A673 (cell line): Measurements from ENCODE around the gene ADRA2C. TPM values are rescaled to one million over a fixed set of nuclear protein-coding genes. Genes with fewer than 3 reads are reported as not detected.

ENCODE experiments used
- BruUV-seq: library from RNA; stranded (reverse); fragments of 400-500 nt; replicated peaks from 2 replicates; lab custom pipeline; 2021; lab: Mats Ljungman, UMichigan
- CTCF ChIA-PET: fragments of 300-600 bp; sonication (Branson Sonifier 250); formaldehyde crosslinking; loops from one replicate; lab custom pipeline; 2022; ENCODE audit warnings: antibody characterized with exemption; lab: Charles Lee
- POLR2A ChIA-PET: fragments of 300-600 bp; sonication (Branson Sonifier 250); formaldehyde crosslinking; loops from one replicate; lab custom pipeline; 2022; ENCODE audit warnings: antibody characterized with exemption; ENCODE audit not compliant: low non-redundant PET; lab: Charles Lee
- DNase-seq: peaks from one replicate; pipeline ENCODE4 v3.0.0-alpha.2; 2015; ENCODE audit warnings: low spot score
- H3K27ac ChIP-seq: fragments of 200-600 bp; sonication (generic); 2 replicates; pipeline ENCODE4 v1.5.1; 2016; ENCODE audit warnings: mixed run types, low read depth, mild to moderate bottlenecking, mixed read lengths, antibody characterized with exemption, low read length; ENCODE audit not compliant: poor library complexity, severe bottlenecking
- H3K27me3 ChIP-seq: fragments of 200-600 bp; sonication (generic); replicated peaks from 2 replicates; pipeline ENCODE4 v1.6.1; 2017; ENCODE audit warnings: mixed run types, low read depth, mild to moderate bottlenecking, mixed read lengths, antibody characterized with exemption, low read length; ENCODE audit not compliant: insufficient read depth, poor library complexity
- H3K36me3 ChIP-seq: fragments of 200-600 bp; sonication (generic); 2 replicates; pipeline ENCODE4 v1.6.1; 2016; ENCODE audit warnings: mixed run types, mild to moderate bottlenecking, mixed read lengths, antibody characterized with exemption, low read length; ENCODE audit not compliant: insufficient read depth, poor library complexity, severe bottlenecking
- H3K4me1 ChIP-seq: fragments of 200-600 bp; sonication (generic); 2 replicates; pipeline ENCODE4 v1.6.1; 2017; ENCODE audit warnings: mixed run types, mild to moderate bottlenecking, mixed read lengths, antibody characterized with exemption, low read length; ENCODE audit not compliant: insufficient read depth, poor library complexity, severe bottlenecking
- H3K4me3 ChIP-seq: fragments of 200-600 bp; sonication (generic); 2 replicates; pipeline ENCODE4 v1.5.1; 2016; ENCODE audit warnings: low read depth, mixed run types, mild to moderate bottlenecking, mixed read lengths, low read length; ENCODE audit not compliant: poor library complexity, severe bottlenecking
- H3K9me3 ChIP-seq: fragments of 200-600 bp; sonication (generic); 2 replicates; pipeline ENCODE4 v1.6.1; 2016; ENCODE audit warnings: mixed run types, low read depth, mild to moderate bottlenecking, mixed read lengths, antibody characterized with exemption, low read length; ENCODE audit not compliant: poor library complexity, severe bottlenecking
- EZH2 ChIP-seq: fragments of 200-600 bp; sonication (generic); IDR thresholded peaks from 2 replicates; pipeline ENCODE4 v1.6.1; 2017; ENCODE audit warnings: borderline replicate concordance, low read depth, mild to moderate bottlenecking, mixed read lengths, antibody characterized with exemption, low read length; ENCODE audit not compliant: poor library complexity, severe bottlenecking
- intact Hi-C: fragments of 100-400 bp; cut with micrococcal nuclease; formaldehyde crosslinking; loops from one replicate; pipeline ENCODE4 v1.10.0; 2022; ENCODE audit not compliant: unreplicated experiment
- total RNA-seq: library from RNA; stranded (reverse); gene quantifications from 2 replicates; pipeline ENCODE4 v1.2.3, GENCODE V29; 2021
- TF ChIP-seq, protein P1 (sequence below): fragments of 300-800, 200-600 bp; sonication (generic); conservative IDR thresholded peaks from 2 replicates; pipeline ENCODE4 v1.5.1; 2017; ENCODE audit warnings: low read depth, mild to moderate bottlenecking, antibody characterized with exemption, low read length, moderate library complexity, mixed read lengths

ADRA2C gene
- total RNA-seq, 1 experiment from 2014 or later, result 14.8 TPM

DNA sequence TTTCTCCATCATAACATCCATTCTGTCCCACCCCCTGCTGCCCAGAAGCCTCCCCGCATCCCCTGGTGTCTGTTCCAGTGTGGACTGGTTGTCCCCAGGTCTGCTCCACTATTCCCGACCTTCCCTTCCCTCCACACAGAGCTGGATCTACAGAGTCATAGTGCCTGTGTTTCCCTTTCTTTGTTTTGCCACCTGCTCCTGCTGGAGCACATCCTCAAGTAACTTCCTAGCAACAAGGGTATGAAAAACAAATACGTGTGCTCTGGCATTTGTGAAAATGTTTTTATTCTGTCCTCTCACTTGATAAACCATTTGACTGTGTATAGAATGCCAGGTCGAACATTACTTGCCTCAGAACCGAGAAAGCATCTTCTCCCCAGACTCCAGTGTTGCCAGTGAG, 29.9 kb upstream of the ADRA2C start:
- POLR2A ChIA-PET, result no interaction called here
- CTCF ChIA-PET, result no interaction called here
- TF ChIP-seq EZH2, result no peak
- TF ChIP-seq, protein P1, sequence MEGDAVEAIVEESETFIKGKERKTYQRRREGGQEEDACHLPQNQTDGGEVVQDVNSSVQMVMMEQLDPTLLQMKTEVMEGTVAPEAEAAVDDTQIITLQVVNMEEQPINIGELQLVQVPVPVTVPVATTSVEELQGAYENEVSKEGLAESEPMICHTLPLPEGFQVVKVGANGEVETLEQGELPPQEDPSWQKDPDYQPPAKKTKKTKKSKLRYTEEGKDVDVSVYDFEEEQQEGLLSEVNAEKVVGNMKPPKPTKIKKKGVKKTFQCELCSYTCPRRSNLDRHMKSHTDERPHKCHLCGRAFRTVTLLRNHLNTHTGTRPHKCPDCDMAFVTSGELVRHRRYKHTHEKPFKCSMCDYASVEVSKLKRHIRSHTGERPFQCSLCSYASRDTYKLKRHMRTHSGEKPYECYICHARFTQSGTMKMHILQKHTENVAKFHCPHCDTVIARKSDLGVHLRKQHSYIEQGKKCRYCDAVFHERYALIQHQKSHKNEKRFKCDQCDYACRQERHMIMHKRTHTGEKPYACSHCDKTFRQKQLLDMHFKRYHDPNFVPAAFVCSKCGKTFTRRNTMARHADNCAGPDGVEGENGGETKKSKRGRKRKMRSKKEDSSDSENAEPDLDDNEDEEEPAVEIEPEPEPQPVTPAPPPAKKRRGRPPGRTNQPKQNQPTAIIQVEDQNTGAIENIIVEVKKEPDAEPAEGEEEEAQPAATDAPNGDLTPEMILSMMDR, result no peak
- Histone ChIP-seq H3K27ac (no peak overlapping the region), H3K9me3 (no peaks in the 10 kb centered on the region), H3K27me3 (no peaks in the 10 kb centered on the region), H3K4me3 (no peak overlapping the region), H3K36me3 (no peaks in the 10 kb centered on the region), H3K4me1 (no peaks in the 10 kb centered on the region)
- BruUV-seq, result no TSS peak
- intact Hi-C loops, result no loop called here
- no peak for DNase-seq

DNA sequence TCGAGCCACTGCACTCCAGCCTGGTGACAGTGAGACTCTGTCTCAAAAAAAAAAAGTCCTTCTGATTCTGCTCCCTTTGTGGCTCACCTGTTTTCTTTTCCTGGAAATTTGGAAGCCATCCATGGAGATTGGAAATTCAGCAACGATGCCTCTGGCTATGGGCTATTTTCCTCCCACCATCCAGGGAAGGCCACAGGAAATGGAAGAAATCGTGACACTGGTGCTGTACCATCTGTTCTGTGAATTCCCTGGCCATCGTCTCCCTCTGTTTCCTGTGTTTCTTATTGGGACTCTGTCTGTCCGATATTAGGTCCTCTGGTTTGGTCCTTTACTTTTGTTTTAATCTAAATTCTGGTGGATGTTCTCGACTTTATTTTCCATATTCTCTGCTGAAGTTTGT, 29.4 kb upstream of the ADRA2C start:
- H3K36me3 ChIP-seq, result no peaks in the 10 kb centered on the region
- no peaks in the 10 kb centered on the region for H3K27me3 ChIP-seq
- TF ChIP-seq, protein P1, result no peak
- no peak for TF ChIP-seq EZH2
- POLR2A ChIA-PET, result no interaction called here
- CTCF ChIA-PET, result no interaction called here
- no TSS peak for BruUV-seq
- no peak overlapping the region for H3K27ac ChIP-seq
- H3K4me3 ChIP-seq, result no peak overlapping the region
- no peaks in the 10 kb centered on the region for H3K9me3 ChIP-seq
- no peak for DNase-seq
- no peaks in the 10 kb centered on the region for H3K4me1 ChIP-seq
- intact Hi-C loops, result no loop called here

DNA sequence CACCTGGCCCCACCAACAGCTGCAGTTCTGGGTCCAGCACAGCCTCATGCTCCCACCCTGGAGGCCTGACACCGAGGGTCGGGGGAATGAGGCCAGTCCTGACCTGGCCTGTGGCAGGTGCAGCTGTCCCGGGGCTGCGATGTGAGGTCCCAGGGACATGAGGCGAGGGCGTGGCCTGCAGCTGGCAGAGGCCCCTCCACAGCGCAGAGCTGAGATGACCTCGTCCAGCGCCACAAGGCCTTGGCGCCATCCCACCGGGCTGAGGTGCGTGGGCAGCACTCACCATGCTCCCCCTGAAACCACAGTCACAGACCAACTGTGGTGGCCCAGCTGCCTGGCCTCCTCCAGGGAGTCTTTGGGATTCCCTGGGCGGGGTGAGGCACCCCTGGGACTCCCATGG, 26.6 kb upstream of the ADRA2C start:
- ChIA-PET CTCF (no interaction called here), POLR2A (no interaction called here)
- Histone ChIP-seq H3K9me3 (no peaks in the 10 kb centered on the region), H3K4me1 (no peaks in the 10 kb centered on the region), H3K27me3 (peaks cover 15% of the 10 kb centered on the region), H3K27ac (no peak overlapping the region), H3K36me3 (no peaks in the 10 kb centered on the region), H3K4me3 (no peak overlapping the region)
- TF ChIP-seq EZH2, result no peak
- TF ChIP-seq, protein P1, result no peak
- no TSS peak for BruUV-seq
- DNase-seq, result no peak
- intact Hi-C loops, result no loop called here
